HG02870 (cell line): Measurements from ENCODE around the gene IGFBPL1.
"Not testable (repeated sequence)": the region's sequence is repeated elsewhere in the genome, so short reads cannot be mapped to it uniquely, and the experiment has no call there.

Experiments used
- ATAC-seq: cut with Tn5 transposase; IDR thresholded peaks from one replicate; pipeline ENCODE4 v1.9.1; 2021; ENCODE audit warnings: mild to moderate bottlenecking, moderate library complexity; ENCODE audit not compliant: unreplicated experiment

Gene IGFBPL1

GRCh38 chr9:38380872-38381534 is 43.3 kb downstream of the IGFBPL1 start:
- no peak for ATAC-seq

- ATAC-seq = no peak
These were observed 43.9 kb downstream of the IGFBPL1 start for GRCh38 chr9:38380230-38380871.

GRCh38 chr9:38377336-38378083 is 46.7 kb downstream of the IGFBPL1 start:
- not testable (repeated sequence) for ATAC-seq

GRCh38 chr9:38376021-38376670 is 48.1 kb downstream of the IGFBPL1 start:
- no peak for ATAC-seq

GRCh38 chr9:38375572-38375963 is 48.7 kb downstream of the IGFBPL1 start:
- no peak for ATAC-seq

GRCh38 chr9:38374847-38375571 is 49.2 kb downstream of the IGFBPL1 start:
- no peak for ATAC-seq

- no peak for ATAC-seq
These were observed 50.6 kb downstream of the IGFBPL1 start for GRCh38 chr9:38373679-38374078.

- no peak for ATAC-seq
These were observed 51.3 kb downstream of the IGFBPL1 start for GRCh38 chr9:38372762-38373619.

GRCh38 chr9:38371495-38371894 is 52.8 kb downstream of the IGFBPL1 start:
- ATAC-seq = peak; percentile 86

GRCh38 chr9:38370176-38370575 is 54.1 kb downstream of the IGFBPL1 start:
- ATAC-seq = no peak

- no peak for ATAC-seq
These were observed 55.5 kb downstream of the IGFBPL1 start for GRCh38 chr9:38368731-38369130.

- no peak for ATAC-seq
These were observed 56.4 kb downstream of the IGFBPL1 start for GRCh38 chr9:38367898-38368297.

GRCh38 chr9:38363589-38363925 is 60.7 kb downstream of the IGFBPL1 start:
- no peak for ATAC-seq

- ATAC-seq = peak; percentile 62
These were observed 61.2 kb downstream of the IGFBPL1 start for GRCh38 chr9:38362852-38363588.

- ATAC-seq = no peak
These were observed 62.8 kb downstream of the IGFBPL1 start for GRCh38 chr9:38361473-38361850.

- ATAC-seq = no peak
These were observed 63.3 kb downstream of the IGFBPL1 start for GRCh38 chr9:38360839-38361472.

- ATAC-seq = no peak
These were observed 64.4 kb downstream of the IGFBPL1 start for GRCh38 chr9:38359689-38360385.

GRCh38 chr9:38359297-38359653 is 65.0 kb downstream of the IGFBPL1 start:
- no peak for ATAC-seq
